Midbrain (tissue), 1 donor: ENCODE results near the gene CACNA1C.

ENCODE experiments used
- DNase-seq: peaks from one replicate; lab custom pipeline; 2025; lab: John Stamatoyannopoulos, UW

Gene CACNA1C

DNA sequence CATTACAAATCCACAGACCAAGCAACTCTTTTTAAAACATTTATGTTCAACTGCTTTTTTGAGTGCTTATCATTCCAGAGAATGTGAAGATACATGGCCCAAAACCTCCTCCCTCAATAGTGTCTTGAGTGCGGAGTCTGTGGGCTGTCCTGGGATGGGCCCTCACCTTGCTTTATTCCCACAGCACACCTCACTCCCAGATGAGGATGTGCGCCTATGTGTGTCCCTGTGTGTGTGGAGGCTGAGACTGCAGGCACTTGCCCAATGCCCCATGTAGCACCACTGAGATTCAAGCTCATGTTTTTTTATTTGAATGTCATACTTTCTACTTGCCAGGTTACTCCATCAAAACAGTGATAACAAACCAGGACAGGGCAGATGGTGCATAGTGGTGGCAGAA, 291.7 kb downstream of the CACNA1C start:
- no peak for DNase-seq

DNA sequence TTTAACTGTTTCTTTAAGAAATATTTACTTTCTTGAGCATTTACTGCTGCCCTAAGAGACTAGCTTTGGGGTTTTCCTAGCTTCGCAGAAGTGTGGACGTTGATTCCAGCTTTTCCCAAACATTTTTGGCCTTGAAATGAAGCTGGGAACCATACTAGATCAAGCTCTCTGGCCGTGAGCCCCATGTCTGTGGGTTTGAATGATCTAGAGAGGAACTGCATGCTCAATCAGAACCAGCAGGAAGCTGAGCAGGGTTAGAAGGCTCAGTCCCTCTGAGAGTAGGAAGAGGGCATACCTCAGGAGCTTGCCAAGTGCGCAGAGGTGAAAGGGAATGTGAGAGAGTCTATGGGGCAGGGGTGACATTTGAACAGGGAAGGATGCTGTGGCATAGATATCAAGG, 292.1 kb downstream of the CACNA1C start:
- DNase-seq, result no peak

DNA sequence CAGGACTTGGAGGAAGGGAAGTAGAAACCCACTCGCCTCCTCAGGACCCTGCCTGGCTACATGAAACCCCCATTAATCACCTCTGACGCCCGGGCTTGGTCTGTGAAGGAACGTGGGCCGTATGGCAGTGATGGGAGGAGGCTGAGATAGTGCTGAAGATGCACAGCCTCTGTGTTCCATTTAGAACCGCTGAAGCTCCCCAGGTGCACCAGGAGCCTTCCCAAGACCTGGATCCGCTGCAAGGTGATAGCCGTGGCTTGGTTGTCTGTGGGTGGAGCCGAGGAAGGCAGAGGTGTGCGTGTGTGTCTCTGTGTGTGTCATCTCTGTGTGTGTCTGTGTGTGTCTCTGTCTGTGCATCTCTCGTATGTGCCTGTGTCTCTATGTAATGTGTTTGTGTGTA, 293.1 kb downstream of the CACNA1C start:
- DNase-seq, result no peak

DNA sequence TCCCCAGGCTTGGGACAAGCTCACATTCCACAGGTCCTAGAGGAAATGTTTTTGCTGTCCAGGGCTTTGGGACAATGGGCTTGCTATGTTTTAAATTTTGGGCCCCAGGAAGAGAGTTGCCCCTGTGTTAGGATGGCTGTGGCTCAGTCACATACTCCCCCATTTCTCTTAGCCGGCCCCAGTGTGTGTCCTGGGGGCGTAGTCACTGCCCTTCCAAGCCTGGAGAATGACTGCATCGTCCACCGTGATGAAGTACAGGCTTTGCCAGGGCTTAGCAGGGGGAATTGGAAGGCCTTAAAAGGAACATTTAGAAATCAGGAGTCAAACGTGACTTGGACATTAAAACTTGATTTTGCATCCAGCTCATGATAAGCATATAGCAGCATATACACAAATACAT, 293.6 kb downstream of the CACNA1C start:
- no peak for DNase-seq

DNA sequence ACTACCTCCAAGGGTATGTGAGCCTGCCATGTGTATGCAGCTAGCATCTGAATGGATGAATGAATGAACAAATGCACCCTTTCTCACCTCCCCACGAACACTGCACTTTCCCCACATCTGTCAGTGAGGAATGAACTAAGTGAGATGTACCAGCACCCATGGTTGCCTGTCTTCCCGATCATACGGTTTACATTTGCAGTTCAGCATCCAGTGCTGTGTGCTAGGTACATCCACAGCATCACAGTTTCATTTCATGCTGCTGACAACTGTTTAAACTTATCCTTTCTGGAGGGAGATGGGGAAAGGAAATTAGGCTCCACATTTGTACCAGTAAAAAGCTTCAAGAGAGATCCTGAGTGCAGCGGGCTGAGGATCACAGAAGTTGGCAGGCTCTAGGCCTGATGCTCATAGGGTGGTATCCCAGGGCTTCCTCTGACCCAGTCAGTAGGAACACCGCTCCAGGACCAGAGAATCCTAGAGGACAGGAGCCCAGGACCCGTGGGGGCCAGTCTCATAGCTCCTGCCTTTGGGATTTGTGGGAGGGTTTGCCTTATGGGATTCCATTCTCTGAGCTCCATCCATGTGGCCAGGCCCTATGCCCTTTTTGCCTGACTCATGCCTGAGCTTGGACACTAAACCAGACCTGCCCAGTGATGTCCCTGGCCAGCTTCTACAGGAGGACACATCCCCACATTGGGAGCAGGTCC, 294.5 kb downstream of the CACNA1C start:
- no peak for DNase-seq

DNA sequence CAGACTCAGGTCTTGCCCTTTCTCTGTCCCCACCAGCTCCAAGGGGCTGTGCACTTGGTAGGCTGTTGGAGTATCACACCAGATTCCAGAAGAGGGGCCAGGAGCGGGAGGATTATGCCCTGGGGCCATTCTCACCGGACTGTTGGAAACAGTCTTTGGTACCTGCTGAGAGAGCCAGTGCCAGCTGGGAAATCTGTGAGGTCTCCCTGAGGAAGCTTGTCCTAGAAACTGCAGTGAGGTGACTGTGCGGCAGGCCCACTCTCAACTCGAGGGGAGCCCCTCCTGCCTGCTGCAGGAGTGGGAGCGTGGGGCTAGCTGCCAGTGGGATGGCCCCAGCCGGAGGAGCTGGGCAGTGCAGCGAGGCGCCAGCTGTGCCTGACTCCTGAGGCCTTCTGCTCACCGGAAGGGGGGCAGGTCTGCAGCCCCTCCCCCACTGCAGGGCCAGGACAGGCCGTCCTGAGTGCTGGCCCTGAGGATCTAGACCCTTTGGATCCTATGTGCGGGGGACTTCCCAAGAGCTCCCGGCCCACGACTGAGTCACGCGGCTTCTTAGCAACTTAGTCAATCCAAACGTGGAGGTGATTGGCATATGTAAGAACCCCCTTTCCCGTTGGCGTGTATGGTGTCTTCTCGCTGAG, 295.2 kb downstream of the CACNA1C start:
- no peak for DNase-seq

DNA sequence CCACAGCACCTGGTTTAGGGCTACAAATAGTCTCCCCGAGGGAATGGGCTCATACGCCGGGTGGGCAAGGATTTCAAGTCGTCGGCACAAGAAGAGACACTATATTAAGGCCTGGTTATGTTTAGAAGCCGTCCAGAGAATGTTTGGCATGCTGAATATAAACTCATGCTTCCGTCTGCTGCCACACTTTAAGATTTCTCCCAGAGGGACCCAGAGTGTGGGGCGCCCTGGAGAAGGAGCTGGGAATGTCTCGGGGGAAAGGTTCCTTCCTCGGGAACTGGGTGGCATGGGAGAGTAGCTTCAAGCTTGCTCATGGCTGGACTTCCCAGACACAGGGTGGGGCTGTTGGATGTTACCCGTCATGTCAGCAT, 295.7 kb downstream of the CACNA1C start:
- DNase-seq, result no peak

DNA sequence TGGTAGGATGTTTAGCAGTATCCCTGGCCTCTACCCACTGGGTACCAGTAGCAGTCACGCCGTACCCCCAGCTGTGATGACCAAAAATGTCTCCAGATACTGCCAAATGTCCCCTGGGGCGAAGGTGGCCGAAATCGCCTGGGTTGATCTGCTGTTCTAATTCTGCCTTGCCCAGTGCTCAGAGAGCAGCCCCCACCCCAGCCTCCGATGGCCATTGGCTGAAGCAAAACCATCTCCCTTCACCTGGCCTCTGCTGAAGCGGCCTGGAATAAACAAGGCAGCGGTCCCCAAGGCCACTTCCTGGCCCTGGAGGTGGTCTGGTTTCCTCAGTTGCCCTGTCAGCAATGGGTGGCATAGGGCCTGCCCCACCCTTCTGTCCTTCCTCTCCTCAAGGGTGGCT, 298.4 kb downstream of the CACNA1C start:
- no peak for DNase-seq

DNA sequence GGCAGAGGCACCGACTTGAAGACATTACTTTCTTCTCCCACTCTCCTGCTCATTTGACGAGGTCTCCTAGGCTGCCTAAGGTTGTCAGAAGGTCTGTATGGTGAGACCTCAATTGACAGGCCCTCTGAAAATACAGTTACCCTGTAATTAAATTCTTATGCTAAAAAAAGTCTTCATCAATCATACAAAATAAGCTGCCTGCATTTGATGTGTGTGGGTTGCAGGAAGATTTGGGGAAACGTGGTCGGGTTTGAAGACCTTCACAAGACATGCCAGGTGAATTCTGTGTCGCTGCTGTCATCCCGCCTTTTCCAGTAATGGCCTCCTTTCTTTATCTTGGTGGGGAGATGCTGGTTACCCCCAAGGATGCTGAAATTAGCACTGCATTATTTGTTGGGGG, 299.4 kb downstream of the CACNA1C start:
- no peak for DNase-seq

DNA sequence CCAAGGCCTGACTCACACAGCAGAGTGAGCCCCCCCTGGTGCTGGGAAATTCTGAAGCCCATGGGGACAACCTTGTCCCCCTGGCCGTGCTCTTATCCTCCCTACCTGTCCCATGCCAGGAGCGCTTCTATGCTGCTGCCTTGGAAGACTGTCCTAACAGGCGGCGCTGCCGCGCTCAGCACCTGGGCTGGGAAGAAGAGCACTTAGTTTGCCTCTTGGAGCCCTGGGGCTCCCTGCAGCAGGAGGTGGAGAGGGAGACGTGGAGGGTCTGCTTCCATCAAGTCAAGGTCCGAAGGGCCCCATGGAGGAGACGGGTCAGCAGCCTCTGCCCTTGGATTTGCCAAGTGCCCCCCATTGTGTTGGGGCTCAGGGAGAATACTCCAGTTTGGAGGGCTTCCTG, 300.5 kb downstream of the CACNA1C start:
- no peak for DNase-seq

DNA sequence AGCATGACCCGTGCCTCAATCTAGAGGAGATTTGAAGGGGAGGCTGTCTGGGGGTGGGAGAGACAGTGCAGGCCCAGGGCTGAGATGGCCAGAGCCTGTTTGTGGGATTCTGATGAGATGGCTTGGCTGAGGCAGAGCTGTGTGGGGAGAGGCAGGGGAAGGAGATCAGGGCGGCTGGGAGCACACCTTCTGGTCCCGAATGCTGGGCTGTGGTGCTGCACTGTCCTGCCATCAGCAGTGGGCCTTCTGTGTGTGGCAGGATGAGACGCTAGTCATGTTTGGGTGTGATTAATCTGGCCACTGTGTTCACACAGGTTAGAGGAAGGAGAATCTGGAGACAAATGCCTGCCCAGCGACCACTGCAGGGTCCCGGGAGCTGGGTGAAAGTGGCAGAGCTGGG, 300.9 kb downstream of the CACNA1C start:
- no peak for DNase-seq

DNA sequence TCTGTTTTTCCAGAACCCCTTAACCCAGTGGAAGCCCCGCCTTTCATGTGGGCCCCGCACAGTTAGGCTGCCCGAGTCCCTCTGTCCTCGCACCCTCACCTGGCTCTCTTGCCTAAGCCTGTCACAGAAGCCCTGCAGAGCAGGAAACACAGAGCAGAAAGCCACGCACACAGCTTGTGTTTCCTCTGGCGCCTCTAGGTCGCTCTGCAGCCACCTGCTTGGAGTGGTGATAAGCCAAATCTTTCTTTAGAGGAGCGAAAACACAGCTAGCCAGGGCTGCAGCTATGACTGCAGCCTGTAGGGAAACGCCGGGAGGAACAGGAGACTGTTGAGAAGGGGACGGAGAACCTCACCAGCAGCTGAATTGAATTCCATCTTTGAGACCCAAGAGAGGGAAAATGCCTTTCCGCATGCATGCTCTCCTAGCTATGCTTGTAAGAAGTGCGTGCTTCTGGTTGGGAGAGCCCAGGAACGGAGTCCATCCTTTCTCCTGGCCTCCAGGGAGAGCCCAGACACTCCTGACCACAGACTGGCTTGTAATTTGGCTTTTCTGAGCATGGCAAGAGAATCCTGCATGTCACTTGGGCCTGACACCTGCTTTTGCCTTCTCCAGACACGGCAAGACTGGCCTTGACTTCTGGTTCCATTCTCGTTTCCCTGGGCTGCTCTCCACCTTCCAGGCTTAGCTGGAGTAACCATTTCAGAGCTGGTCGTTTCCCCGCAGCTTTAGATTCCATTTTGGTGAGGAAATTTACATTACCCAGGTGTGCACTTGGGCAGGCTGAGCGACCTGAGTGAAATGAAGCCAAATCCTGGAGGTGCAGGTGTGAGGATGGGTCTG, 301.6 kb downstream of the CACNA1C start:
- DNase-seq, result no peak

DNA sequence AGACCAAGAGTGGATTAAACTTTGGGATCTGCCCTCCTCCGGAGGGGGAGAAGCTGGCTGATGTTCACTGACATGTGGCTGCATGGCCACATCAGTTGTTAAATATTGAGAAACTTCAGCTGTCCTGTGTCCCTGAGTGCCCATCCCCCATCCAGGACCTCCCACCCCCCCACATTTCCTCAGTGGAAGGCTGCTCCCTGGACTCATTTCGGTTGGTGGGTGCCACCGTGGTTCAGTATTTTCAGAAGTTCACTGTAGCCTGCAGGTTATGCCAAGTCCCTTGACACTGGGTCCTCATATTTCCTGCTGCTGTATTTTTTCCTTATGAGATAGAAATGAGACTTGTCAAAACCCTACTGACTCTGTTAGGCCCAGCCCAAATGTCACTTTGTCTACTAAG, 302.4 kb downstream of the CACNA1C start:
- DNase-seq, result no peak

DNA sequence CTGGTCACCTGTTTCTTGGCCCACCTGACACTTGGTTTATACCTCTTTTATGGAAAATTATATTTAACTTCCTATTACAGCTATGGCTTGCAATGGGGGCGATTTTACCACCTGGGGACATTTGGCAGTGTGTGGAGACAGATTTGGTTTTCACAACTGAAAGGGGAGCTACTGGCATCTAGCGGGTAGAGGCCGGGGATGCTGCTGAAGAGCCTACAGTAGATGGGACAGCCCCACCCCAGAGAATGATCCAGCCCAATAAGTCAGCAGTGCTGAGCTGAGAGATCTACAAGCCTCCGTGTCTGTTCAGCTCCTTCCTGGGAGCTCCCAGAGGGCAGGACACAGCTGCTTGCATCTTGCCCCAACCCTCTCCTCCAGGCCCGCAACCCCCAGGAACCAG, 302.8 kb downstream of the CACNA1C start:
- no peak for DNase-seq

DNA sequence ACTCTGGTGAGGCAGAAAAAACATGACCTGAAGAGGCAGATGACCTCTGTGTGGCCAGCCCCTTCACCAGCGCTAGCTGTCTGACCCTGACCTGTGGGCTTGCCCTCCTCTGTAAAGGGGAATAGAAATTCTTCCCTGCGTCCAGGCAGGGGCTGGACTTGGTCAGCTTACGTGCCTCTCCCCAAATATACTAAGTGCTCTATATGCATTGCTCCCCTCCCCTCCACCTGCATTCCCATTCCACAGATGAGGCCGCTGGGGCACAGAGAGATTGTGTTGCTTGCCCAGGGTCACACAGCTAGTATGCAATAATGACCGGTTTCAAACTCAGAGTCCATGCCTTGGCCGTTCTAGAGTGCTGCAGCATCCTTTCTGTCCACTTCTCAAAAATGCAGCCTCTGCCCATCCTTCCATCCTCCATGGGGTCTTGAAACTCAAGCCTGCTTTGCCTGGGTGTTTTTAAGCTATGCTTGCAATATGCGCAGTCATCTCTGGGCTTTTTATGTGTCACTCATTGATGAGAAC, 303.9 kb downstream of the CACNA1C start:
- no peak for DNase-seq

DNA sequence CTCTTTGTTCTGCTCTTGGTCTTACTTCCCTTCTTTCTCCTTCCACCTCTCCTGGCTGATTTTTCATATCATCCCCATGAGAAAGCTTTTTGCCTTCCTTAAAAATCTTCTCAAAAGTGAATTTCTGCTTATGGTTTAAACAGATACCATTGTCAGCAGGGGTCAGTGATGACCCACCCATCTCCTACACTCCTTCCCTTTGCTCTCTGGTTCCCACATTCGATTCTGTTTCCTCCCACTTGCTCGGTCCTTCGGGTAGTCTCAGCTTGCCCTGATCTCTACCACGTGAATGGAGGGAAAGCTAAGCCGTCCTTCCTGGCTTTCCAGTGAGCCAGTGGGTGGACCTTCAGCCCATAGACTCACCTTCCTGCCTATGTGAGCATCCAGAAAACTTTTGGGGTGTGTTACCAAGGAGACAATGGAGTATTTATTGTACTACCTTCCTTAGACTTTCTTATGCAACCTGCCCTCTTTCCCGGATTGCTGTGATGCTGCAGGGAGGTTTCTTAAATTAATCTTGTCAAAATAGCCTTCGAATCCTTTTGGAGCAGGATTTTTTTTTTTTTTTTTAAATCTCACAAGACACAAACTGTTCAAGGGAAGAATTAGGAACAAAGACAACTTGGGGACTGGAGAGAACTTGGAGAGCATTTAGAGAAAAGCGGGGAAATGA, 306.3 kb downstream of the CACNA1C start:
- DNase-seq, result no peak

DNA sequence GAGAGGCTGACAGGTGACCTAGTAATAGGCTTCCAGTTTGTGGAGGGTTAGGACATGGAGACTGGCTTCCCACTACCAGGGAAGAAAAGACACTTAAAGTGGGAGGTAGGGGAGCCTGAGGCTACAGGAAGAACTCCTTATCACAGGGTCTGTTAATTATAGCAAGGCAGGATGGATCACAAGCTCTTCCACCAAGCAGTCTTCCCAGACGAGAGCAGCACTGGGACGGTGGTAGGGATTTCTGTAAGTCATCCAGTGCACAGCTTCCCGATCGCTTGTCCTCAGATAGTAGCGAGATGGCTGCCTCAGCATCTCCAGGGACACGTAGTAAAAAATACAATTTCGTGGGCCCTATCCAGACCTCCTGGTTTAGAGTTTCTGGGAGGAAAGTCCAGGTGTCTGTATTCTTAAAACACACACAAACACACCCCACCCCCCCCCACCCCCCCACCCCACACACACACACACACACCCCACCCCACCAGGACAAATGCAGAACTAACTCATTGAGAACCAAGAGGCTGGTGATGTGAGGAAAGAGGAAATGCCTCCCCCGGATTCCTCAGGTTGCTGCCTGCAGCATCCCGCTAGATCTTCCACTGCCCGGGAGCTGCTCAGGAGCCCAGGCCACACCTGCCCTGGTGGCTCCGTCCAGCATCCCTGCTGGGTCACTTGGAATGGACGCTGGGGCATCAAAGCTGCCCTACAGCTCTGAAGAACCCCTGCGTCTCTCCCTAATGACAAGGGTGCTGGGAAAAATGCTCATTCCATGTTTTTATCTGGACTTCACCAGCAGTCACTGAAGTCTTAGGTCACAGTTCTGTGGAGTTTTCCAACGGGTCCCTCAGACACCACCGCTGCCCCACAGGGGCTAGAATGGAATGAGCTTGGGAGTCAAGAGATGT, 307.2 kb downstream of the CACNA1C start:
- no peak for DNase-seq

DNA sequence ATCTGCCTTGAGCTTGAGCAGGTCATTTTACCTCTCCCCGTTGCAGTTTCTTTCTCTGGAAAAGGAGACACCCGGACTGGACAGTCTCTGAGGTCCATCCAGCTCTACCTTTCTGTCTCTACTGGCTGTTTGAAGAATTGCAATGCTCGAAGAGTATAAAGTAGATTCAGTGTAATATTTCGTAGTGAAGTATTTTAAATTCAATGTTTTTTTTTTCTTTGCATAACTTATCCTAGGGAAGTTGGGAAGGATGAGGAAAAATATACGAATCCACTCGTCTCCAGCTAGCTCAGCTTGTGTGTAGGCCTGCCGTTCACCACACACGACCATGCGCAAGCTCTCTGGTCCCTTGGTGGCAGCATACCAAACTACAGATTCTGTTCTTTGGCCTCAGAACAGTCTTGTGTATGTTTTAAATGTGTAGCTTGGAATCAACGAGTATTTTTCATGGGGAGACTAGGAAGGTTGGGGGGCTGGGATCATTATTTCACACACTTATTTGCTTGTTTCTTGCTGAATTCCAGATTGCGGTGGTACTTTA, 307.9 kb downstream of the CACNA1C start:
- DNase-seq, result no peak

DNA sequence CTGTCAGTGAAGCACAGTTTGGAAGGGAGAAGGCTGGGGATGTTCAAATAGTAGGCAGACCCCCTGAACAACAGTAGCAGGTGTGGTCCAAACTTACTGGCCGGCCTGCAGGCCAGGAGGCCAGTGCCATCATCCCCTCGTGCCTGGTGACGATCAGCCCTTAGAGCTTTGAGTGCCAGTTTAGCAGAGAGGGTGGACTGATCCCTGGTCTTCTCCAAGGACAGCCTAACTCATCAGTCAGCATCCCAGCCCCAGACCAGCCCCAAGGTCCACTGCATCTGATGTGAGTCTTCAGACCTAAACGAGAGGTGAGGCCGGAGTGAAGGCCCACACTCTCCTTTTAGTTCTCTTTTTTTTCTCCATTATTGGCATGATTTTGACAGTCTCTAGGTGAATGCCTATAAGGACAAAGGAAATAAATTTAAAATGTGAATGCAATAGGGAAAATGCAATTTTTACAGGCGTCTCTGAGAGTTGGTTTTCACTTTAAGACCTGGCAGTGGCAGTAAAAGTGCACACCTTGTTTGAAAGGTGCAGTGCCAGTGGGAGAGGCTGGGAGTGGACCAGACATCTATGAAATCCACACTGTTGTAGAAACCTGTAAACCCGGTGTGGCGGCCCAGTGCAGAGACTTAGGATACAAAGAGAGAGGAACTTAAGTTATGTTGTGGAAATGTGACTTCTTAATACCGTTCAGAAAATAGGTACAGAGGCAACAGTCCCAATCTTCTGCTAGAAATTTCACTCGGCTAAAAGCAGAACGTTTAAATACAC, 311.2 kb downstream of the CACNA1C start:
- DNase-seq, result no peak

DNA sequence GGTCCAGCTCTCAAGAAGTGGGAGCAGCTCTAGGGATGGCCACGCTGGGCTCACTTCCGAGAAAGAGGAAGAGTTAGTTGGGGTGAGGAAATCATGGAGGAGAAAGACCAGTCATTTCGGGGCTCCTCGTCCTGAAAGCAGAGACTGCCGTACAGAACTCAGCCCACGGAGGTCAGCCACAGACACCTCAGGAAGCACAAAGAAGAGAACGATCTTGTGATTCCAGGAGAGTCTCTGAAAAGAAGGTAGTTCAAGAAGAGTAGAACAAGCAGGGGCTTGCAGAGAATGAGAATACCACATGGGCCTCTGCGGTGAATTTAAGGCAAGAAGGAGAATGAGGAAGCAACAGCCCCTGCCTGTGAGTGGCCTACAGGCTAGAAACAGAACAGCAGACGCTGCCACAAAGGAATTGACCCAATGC, 311.9 kb downstream of the CACNA1C start:
- no peak for DNase-seq
